K562 (cell line): ENCODE results near the gene TMEM135. TPM values are rescaled to one million over a fixed set of nuclear protein-coding genes. Genes with fewer than 3 reads are reported as not detected.

Source experiments
- ATAC-seq: fragments of 200-7000 bp; cut with Tn5 transposase; 3 replicates; pipeline ENCODE4 v1.9.1; 2020; ENCODE audit warnings: moderate library complexity
- BruUV-seq: library from RNA; stranded (reverse); fragments of 400-500 nt; replicated peaks from 2 replicates; lab custom pipeline; 2021; lab: Mats Ljungman, UMichigan
- CTCF ChIA-PET: fragments of 300-600 bp; formaldehyde crosslinking; extraction: SDS; loops from one replicate; lab custom pipeline; 2021; ENCODE audit warnings: low intra/inter-chr PET ratio; lab: Yijun Ruan, JAX
- POLR2A ChIA-PET: fragments of 300-600, 350-650 bp; sonication (Branson Sonifier 250); formaldehyde crosslinking; extraction: SDS; loops from one replicate; lab custom pipeline; 2021; ENCODE audit warnings: antibody characterized with exemption, inconsistent platforms; lab: Yijun Ruan, JAX
- DNase-seq, 4 experiments: peaks; one replicate each; pipeline versions ENCODE4 v3.0.0 to v3.0.0-alpha.2; 2011 to 2018; ENCODE audit warnings: low spot score in 3 of 4, mixed read lengths in 3 of 4; ENCODE audit errors: extremely low read depth in 1 of 4
- FAIRE-seq: peaks from 2 replicates; lab custom pipeline; 2011; peaks lifted over from hg19 to GRCh38; lab: Jason Lieb, UNC
- H2AFZ ChIP-seq: 2 replicates; pipeline ENCODE4 v1.6.0; 2011; ENCODE audit warnings: low read depth, low read length, control low read depth, inconsistent platforms
- H3K27ac ChIP-seq: fragments of 200-600 bp; 3 replicates; pipeline ENCODE4 v1.8.0; 2011; ENCODE audit warnings: low read depth, mild to moderate bottlenecking, control low read depth, inconsistent platforms, low read length, moderate library complexity, mixed read lengths; ENCODE audit errors: extremely low read depth
- H3K27me3 ChIP-seq, 2 experiments: fragments of 300-600 bp in 1 of 2; 2 replicates in 1 of 2; 3 replicates in 1 of 2; pipeline versions ENCODE4 v1.6.0 to v1.8.0; 2011; ENCODE audit warnings: inconsistent platforms in 2 of 2, low read length in 2 of 2, mild to moderate bottlenecking in 1 of 2, mixed read lengths in 1 of 2, moderate library complexity in 1 of 2; ENCODE audit not compliant: control insufficient read depth in 2 of 2, insufficient read depth in 2 of 2
- H3K36me3 ChIP-seq: fragments of 300-600 bp; 3 replicates; pipeline ENCODE4 v1.8.0; 2011; ENCODE audit warnings: mild to moderate bottlenecking, low read length, inconsistent platforms; ENCODE audit not compliant: control insufficient read depth, insufficient read depth
- H3K4me1 ChIP-seq, 2 experiments: fragments of 200-600 bp in 1 of 2; replicated peaks in 1 of 2; 2 replicates in 1 of 2; 3 replicates in 1 of 2; pipeline versions ENCODE4 v1.5.1 to v1.8.0; 2011; ENCODE audit warnings: inconsistent platforms in 2 of 2, low read length in 2 of 2, mild to moderate bottlenecking in 1 of 2, mixed read lengths in 1 of 2, moderate library complexity in 1 of 2; ENCODE audit not compliant: control insufficient read depth in 2 of 2, insufficient read depth in 2 of 2
- H3K4me2 ChIP-seq: 2 replicates; pipeline ENCODE4 v1.6.1; 2011; ENCODE audit warnings: low read length, control low read depth, inconsistent platforms, mixed read lengths; ENCODE audit not compliant: insufficient read depth
- H3K4me3 ChIP-seq: fragments of 200-600 bp; sonication (generic), shearing (Covaris generic); 2 replicates; pipeline ENCODE4 v1.5.1; 2016; ENCODE audit warnings: control low read depth, inconsistent platforms
- H3K79me2 ChIP-seq: fragments of 200-600 bp; 3 replicates; pipeline ENCODE4 v1.8.0; 2011; ENCODE audit warnings: low read length, inconsistent platforms; ENCODE audit not compliant: control insufficient read depth, insufficient read depth
- H3K9ac ChIP-seq, 2 experiments: 2 replicates each; pipeline versions ENCODE4 v1.6.0 to v1.6.1; 2011; ENCODE audit warnings: low read depth in 2 of 2, low read length in 2 of 2, control low read depth in 1 of 2, inconsistent platforms in 1 of 2, mild to moderate bottlenecking in 1 of 2, mixed read lengths in 1 of 2; ENCODE audit not compliant: insufficient read depth in 1 of 2
- H3K9me1 ChIP-seq: one replicate; pipeline ENCODE4 v1.6.0; 2011; ENCODE audit warnings: inconsistent platforms, mild to moderate bottlenecking, low read length, moderate library complexity; ENCODE audit not compliant: control insufficient read depth, insufficient read depth
- H3K9me3 ChIP-seq: replicated peaks from 2 replicates; pipeline ENCODE4 v1.5.1; 2011; ENCODE audit warnings: low read depth, low read length, inconsistent platforms; ENCODE audit not compliant: control insufficient read depth, insufficient read depth
- H4K20me1 ChIP-seq: replicated peaks from 2 replicates; pipeline ENCODE4 v1.6.1; 2011; ENCODE audit warnings: low read length, inconsistent platforms, mixed read lengths; ENCODE audit not compliant: control insufficient read depth, insufficient read depth
- CTBP1 ChIP-seq: fragments of 450-650 bp; IDR thresholded peaks from 2 replicates; pipeline ENCODE4 v1.6.1; 2016; ENCODE audit warnings: borderline replicate concordance
- FOXA1 ChIP-seq: fragments of 450-650 bp; IDR thresholded peaks from 2 replicates; pipeline ENCODE4 v1.6.1; 2016; ENCODE audit warnings: mild to moderate bottlenecking, borderline replicate concordance
- GABPA ChIP-seq: fragments of 200-800 bp; sonication (Bioruptor generic); conservative IDR thresholded peaks from 2 replicates; pipeline ENCODE4 v1.6.1; 2016; ENCODE audit warnings: low read depth, missing genetic modification characterization, missing compliant biosample characterization
- POLR2G ChIP-seq: fragments of 200-400 bp; formaldehyde crosslinking; IDR thresholded peaks from 2 replicates; pipeline ENCODE4 v1.6.1; 2017; ENCODE audit warnings: low read depth, mild to moderate bottlenecking, antibody characterized with exemption, low read length, moderate library complexity
- REST ChIP-seq, 2 experiments: fragments of 450-650 bp; formaldehyde crosslinking in 1 of 2; IDR thresholded peaks; 2 replicates each; pipeline versions ENCODE4 v1.4.0 to v1.6.1; 2014 to 2020; ENCODE audit warnings: mild to moderate bottlenecking in 2 of 2, borderline replicate concordance in 1 of 2, low read depth in 1 of 2
- SMAD1 ChIP-seq: fragments of 150-350 bp; IDR thresholded peaks from 2 replicates; pipeline ENCODE4 v1.6.1; 2014; ENCODE audit warnings: low read length, low read depth; ENCODE audit not compliant: partially characterized antibody
- TAF9B ChIP-seq: fragments of 450-650 bp; IDR thresholded peaks from 2 replicates; pipeline ENCODE4 v1.6.1; 2018; ENCODE audit warnings: mild to moderate bottlenecking; ENCODE audit not compliant: partially characterized antibody
- TGIF2 ChIP-seq: sonication (generic); formaldehyde crosslinking; IDR thresholded peaks from 2 replicates; pipeline ENCODE4 v1.8.1; 2022; ENCODE audit warnings: mild to moderate bottlenecking, missing genetic modification reagents, moderate library complexity
- ZBTB1 ChIP-seq: sonication (generic); formaldehyde crosslinking; IDR thresholded peaks from 2 replicates; pipeline ENCODE4 v1.8.1; 2023; ENCODE audit warnings: missing genetic modification reagents, low read depth, mild to moderate bottlenecking, borderline replicate concordance
- ZC3H4 ChIP-seq: sonication (generic); formaldehyde crosslinking; IDR thresholded peaks from 2 replicates; pipeline ENCODE4 v1.9.0; 2021; ENCODE audit warnings: missing genetic modification reagents, borderline replicate concordance
- WGBS: fragments of 100-300 bp; shearing (Covaris generic); methylation state at CpG from one replicate; pipeline ENCODE4 v1.1.6; 2016; ENCODE audit warnings: low coverage, mixed read lengths; ENCODE audit not compliant: insufficient coverage; ENCODE audit errors: missing lambda C conversion rate; 5-methylcytosine and 5-hydroxymethylcytosine counted together
- in situ Hi-C: fragments of 300-500 bp; cut with MboI; formaldehyde crosslinking; loops from 4 replicates; pipeline ENCODE4 v1.15.0; 2018; ENCODE audit warnings: inconsistent platforms, mixed read lengths
- intact Hi-C: fragments of 100-400 bp; cut with micrococcal nuclease; formaldehyde crosslinking; loops from 2 replicates; pipeline ENCODE4 v1.14.2; 2022
- polyA plus RNA-seq, 8 experiments: library from polyadenylated mRNA; depleted of rRNA in 4 of 8; stranded (reverse) in 5 of 8; unstranded in 3 of 8; fragments of >200 nt; fragmentation: Nextera tagmentation in 2 of 8; fragmentation: Illumina TruSeq in 1 of 8; extraction: Ambion mirVana in 2 of 8; extraction: Trizol in 1 of 8; gene quantifications; 2 replicates each; pipeline versions ENCODE4 v1.2.1 to v1.2.3, GENCODE V29; 2011 to 2014; ENCODE audit warnings: inconsistent platforms in 1 of 8, missing spikeins in 1 of 8
- total RNA-seq, 7 experiments: library from RNA; depleted of rRNA in 6 of 7; stranded (reverse); fragments of >200 nt in 6 of 7; fragmentation: Illumina TruSeq in 2 of 7; extraction: Trizol in 2 of 7; gene quantifications; 2 replicates each; pipeline versions ENCODE4 v1.2.1 to v1.2.3, GENCODE V29; 2011 to 2021; ENCODE audit warnings: low replicate concordance in 1 of 7
- TF ChIP-seq, protein P1 (sequence below): fragments of 450-650 bp; IDR thresholded peaks from 2 replicates; pipeline ENCODE4 v1.6.1; 2018; ENCODE audit not compliant: partially characterized antibody

The TMEM135 gene
- total and polyA plus RNA-seq, 9 of the 15 experiments (the other 6 are each of a cell fraction or from before 2014, with no cell fraction given) = 17.3 to 53.6 (median 24.9) TPM

- ChIA-PET CTCF (no interaction called here), POLR2A (no interaction called here)
- H3K4me2 ChIP-seq = no peak overlapping the region
- H3K4me1 ChIP-seq = no peaks in the 10 kb centered on the region
- WGBS = 100% methylated on average over 2 of the region's 2 CpGs
- in situ Hi-C loops (no loop called here), intact Hi-C loops (no loop called here)
- H3K27me3 ChIP-seq = no peaks in the 10 kb centered on the region
- H2AFZ ChIP-seq = no peak overlapping the region
- H3K27ac ChIP-seq = no peak overlapping the region
- no peaks in the 10 kb centered on the region for H3K9me3 ChIP-seq
- H3K4me3 ChIP-seq = no peak overlapping the region
- peaks cover 8% of the 10 kb centered on the region; the same call in 1 of the 3 replicates for H3K79me2 ChIP-seq
- no peak for ATAC-seq
- H3K9ac ChIP-seq = no peak overlapping the region
- H3K9me1 ChIP-seq = no peaks in the 10 kb centered on the region
- no peak for DNase-seq
- peaks cover 9% of the 10 kb centered on the region; the same call in 2 of the 3 replicates for H3K36me3 ChIP-seq
- no TSS peak for BruUV-seq
- no peak for FAIRE-seq
- H4K20me1 ChIP-seq = no peaks in the 10 kb centered on the region
- no peak for TF ChIP-seq GABPA (tag)
- no peak for TF ChIP-seq SMAD1
- TF ChIP-seq REST (IDR thresholded peaks at IDR 0.05; ENCODE audit: borderline replicate concordance) = no peak
- TF ChIP-seq REST (CRISPR knock-in tag; IDR thresholded peaks at IDR 0.05; ENCODE audit: low read depth) = no peak
- TF ChIP-seq CTBP1 = no peak
- no peak for TF ChIP-seq ZBTB1 (CRISPR knock-in tag)
- TF ChIP-seq TGIF2 (CRISPR knock-in tag) = no peak
- TF ChIP-seq, protein P1, sequence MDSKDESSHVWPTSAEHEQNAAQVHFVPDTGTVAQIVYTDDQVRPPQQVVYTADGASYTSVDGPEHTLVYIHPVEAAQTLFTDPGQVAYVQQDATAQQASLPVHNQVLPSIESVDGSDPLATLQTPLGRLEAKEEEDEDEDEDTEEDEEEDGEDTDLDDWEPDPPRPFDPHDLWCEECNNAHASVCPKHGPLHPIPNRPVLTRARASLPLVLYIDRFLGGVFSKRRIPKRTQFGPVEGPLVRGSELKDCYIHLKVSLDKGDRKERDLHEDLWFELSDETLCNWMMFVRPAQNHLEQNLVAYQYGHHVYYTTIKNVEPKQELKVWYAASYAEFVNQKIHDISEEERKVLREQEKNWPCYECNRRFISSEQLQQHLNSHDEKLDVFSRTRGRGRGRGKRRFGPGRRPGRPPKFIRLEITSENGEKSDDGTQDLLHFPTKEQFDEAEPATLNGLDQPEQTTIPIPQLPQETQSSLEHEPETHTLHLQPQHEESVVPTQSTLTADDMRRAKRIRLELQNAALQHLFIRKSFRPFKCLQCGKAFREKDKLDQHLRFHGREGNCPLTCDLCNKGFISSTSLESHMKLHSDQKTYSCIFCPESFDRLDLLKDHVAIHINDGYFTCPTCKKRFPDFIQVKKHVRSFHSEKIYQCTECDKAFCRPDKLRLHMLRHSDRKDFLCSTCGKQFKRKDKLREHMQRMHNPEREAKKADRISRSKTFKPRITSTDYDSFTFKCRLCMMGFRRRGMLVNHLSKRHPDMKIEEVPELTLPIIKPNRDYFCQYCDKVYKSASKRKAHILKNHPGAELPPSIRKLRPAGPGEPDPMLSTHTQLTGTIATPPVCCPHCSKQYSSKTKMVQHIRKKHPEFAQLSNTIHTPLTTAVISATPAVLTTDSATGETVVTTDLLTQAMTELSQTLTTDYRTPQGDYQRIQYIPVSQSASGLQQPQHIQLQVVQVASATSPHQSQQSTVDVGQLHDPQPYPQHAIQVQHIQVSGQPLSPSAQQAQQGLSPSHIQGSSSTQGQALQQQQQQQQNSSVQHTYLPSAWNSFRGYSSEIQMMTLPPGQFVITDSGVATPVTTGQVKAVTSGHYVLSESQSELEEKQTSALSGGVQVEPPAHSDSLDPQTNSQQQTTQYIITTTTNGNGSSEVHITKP = no peak
- TF ChIP-seq ZC3H4 (CRISPR knock-in tag) = no peak
- no peak for TF ChIP-seq TAF9B
- no peak for TF ChIP-seq POLR2G
- no peak for TF ChIP-seq FOXA1
Observed at GRCh38 chr11:87083029-87083428, 45.3 kb downstream of the TMEM135 start.
